ENCODE data around the gene DNAJC4.

DNA sequence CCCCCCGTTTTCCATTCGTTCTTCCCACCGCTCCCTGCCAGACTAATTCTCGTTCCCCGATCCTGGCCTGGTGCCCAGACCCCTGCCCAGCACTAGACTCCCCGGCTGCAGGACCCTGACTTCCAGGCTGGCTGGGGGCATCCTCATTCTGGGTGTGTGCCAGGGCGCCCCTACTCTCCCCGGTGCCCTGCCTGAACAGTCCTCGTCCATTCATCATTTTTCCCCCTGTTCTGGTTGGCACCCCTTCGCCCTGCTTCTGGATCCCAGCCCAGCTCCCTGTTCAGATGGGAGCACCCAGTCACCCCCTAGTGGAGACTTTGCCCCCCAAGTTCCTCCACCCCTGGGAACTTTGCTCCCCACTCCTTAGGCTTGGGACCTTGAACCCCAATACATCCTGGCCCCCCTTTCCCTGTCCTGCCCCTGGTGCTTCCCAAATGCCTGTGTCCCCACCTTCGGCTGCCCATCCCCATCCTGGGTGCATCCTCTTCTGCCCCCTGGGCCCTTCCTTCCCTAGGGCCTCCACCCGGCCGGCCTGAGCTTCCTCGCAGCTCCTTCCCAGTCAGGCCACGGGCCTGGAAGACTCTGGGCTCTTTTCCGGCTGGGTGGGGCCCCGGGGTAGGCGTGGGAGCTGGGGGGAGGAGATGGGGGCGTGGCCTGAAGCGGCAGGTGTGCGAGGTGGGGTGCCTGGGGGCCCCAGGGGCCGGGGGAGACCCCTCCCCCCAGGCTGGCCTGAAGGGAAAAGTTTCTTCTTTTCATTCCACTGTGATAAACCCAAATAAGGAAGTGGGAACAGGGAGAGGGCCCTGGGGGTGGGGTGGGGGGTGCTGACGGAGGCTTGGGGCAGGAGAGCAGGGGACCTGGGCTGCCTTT, 21.9 kb downstream of the DNAJC4 start:
- TF ChIP-seq REST (IDR thresholded peaks at IDR 0.05; ENCODE audit: insufficient read depth in 1 of 2, low read depth in 2 of 2, low read length in 2 of 2), result no peak
- peak; percentile 50; the same call in 1 of the 2 replicates for TF ChIP-seq TAF1 (IDR thresholded peaks at IDR 0.05; ENCODE audit: borderline replicate concordance, insufficient read depth, low read length)
- peak; percentile 48; the same call in 1 of the 2 replicates for TF ChIP-seq SIN3A (IDR thresholded peaks at IDR 0.05; ENCODE audit: borderline replicate concordance, insufficient read depth, low read length)
